ENCODE measurements around the gene MARCKSL1.
A peak's percentile ranks its signal among the peaks of the same experiment; 100 is the strongest.

Gene MARCKSL1

DNA sequence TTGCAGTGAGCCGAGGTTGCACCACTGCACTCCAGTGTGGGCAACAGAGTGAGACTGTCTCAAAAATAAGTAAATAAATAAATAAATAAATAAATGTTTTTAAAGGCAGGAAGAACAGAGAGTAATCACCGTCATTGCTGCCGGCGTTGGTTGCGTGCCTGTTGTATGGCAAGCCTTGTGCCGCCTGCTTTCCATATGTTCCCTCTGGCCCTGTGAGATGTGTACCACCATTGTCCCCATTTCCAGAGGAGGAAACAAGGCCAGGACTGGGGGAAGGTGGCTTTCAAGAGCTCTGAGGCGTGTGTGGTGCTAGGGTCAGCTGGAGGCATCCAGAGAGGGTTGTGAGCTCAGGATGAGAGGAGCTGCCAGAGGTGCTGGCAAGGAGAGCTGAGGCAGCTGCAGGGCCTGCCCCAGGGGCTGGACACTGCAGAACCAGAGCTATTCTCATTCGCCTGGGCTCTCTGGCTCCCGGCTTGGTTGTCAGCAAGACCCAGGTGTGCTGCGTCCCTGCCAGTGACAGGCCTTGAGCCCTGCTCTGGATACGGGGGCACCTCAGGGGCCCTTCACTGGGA, 5.2 kb upstream of the MARCKSL1 start:
- no CpG with 5 or more reads among the region's 11 CpGs for WGBS (ENCODE audit: extremely low coverage, insufficient coverage, insufficient read length)

DNA sequence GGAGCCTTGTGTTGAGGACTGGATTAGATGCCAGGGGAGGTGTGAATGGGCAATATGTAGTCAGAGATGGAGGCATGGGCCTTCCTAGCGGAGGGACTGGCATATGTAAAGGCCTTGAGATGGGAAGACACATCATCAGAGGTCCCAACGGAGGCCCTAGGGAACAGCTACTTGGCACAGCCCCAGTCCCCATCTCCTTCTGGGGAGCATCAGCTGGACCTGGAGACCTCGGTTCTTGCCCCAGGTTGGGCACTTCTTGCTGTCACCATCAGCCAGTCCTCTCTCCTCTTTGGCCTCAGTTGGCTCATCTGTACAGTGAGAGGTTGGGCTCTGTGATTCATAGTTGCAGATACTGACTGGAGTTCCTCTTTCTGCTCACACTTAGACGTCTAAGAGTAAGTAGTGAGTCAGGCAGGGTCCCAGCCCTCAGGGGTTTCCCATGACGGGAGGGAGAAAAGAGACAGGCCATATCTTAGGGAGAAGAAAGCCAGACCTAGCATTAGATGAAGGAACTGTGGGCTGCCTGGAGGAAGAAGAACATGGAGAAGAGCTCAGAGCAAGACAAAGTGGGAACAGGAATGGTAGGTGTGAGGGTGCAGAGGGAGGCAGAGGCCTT, 3.4 kb upstream of the MARCKSL1 start:
- no peak overlapping the region for H3K9ac ChIP-seq (ENCODE audit: low read length)
- peaks cover 41 to 49% of the 10 kb centered on the region in 2 experiments for H3K4me1 ChIP-seq (ENCODE audit: control insufficient read depth in 1 of 2, insufficient read depth in 2 of 2, low read length in 2 of 2)
- no peak overlapping the region for H2AFZ ChIP-seq (ENCODE audit: insufficient read depth, low read length, poor library complexity)
- no peak overlapping the region for H2BK12ac ChIP-seq (ENCODE audit: low read length)
- H3K27ac ChIP-seq (ENCODE audit: low read depth, low read length), result peak overlapping the region; percentile 15
- no peak overlapping the region for H4K8ac ChIP-seq (ENCODE audit: low read depth, low read length)
- peak overlapping the region; percentile 0 for H4K91ac ChIP-seq (ENCODE audit: low read depth, low read length)
- H2BK5ac ChIP-seq (ENCODE audit: low read depth, low read length, poor library complexity), result no peak overlapping the region
- WGBS (ENCODE audit: extremely low coverage, insufficient coverage, insufficient read length), result no CpG with 5 or more reads among the region's 5 CpGs
- H3K79me1 ChIP-seq (ENCODE audit: low read length), result peaks cover 24% of the 10 kb centered on the region
- H4K12ac ChIP-seq (ENCODE audit: low read depth, low read length), result no peak overlapping the region
- H3K14ac ChIP-seq (ENCODE audit: low read length), result peak overlapping the region; percentile 29
- H3K18ac ChIP-seq (ENCODE audit: low read length), result no peak overlapping the region
- peak overlapping the region; percentile 2 for H2BK120ac ChIP-seq (ENCODE audit: insufficient read depth, low read length, poor library complexity)
- peak overlapping the region; percentile 11 for H2AK5ac ChIP-seq (ENCODE audit: low read length)
- H3K79me2 ChIP-seq (ENCODE audit: control insufficient read depth, insufficient read depth, low read length, poor library complexity), result peaks cover 14% of the 10 kb centered on the region
- no peaks in the 10 kb centered on the region for H3K9me3 ChIP-seq (ENCODE audit: insufficient read depth, low read depth, low read length)
- H3K4me2 ChIP-seq (ENCODE audit: low read length), result no peak overlapping the region
- no peak overlapping the region for H3K23ac ChIP-seq (ENCODE audit: low read length)
- H3K4me3 ChIP-seq (ENCODE audit: low read depth, low read length), result no peak overlapping the region
- no peaks in the 10 kb centered on the region for H3K27me3 ChIP-seq (ENCODE audit: insufficient read depth, low read length)
- no peak overlapping the region for H3K4ac ChIP-seq (ENCODE audit: low read depth, low read length)
- DNase-seq, result peak; percentile 37 to 49
- H3K36me3 ChIP-seq (ENCODE audit: control insufficient read depth in 1 of 2, insufficient read depth in 2 of 2, low read length in 2 of 2), result peaks cover 4% of the 10 kb centered on the region in 2 experiments

More for the DNA sequence above, 5.2 kb upstream of the MARCKSL1 start:
- Histone ChIP-seq H3K4ac (ENCODE audit: low read depth, low read length) (no peak overlapping the region), H3K23ac (ENCODE audit: low read length) (no peak overlapping the region), H3K4me2 (ENCODE audit: low read length) (no peak overlapping the region), H3K27me3 (ENCODE audit: insufficient read depth, low read length) (no peaks in the 10 kb centered on the region), H4K91ac (ENCODE audit: low read depth, low read length) (no peak overlapping the region), H3K4me3 (ENCODE audit: low read depth, low read length) (no peak overlapping the region), H2AK5ac (ENCODE audit: low read length) (no peak overlapping the region), H3K9me3 (ENCODE audit: insufficient read depth, low read depth, low read length) (no peaks in the 10 kb centered on the region), H4K12ac (ENCODE audit: low read depth, low read length) (no peak overlapping the region), H2BK12ac (ENCODE audit: low read length) (no peak overlapping the region), H2BK5ac (ENCODE audit: low read depth, low read length, poor library complexity) (no peak overlapping the region), H3K18ac (ENCODE audit: low read length) (no peak overlapping the region), H3K4me1 (ENCODE audit: control insufficient read depth in 1 of 2, insufficient read depth in 2 of 2, low read length in 2 of 2) (peaks cover 42 to 51% of the 10 kb centered on the region in 2 experiments), H3K14ac (ENCODE audit: low read length) (no peak overlapping the region), H3K9ac (ENCODE audit: low read length) (no peak overlapping the region), H3K79me2 (ENCODE audit: control insufficient read depth, insufficient read depth, low read length, poor library complexity) (no peaks in the 10 kb centered on the region), H3K36me3 (ENCODE audit: control insufficient read depth in 1 of 2, insufficient read depth in 2 of 2, low read length in 2 of 2) (no peaks in the 10 kb centered on the region), H2BK120ac (ENCODE audit: insufficient read depth, low read length, poor library complexity) (no peak overlapping the region), H2AFZ (ENCODE audit: insufficient read depth, low read length, poor library complexity) (no peak overlapping the region), H3K79me1 (ENCODE audit: low read length) (peaks cover 16% of the 10 kb centered on the region), H4K8ac (ENCODE audit: low read depth, low read length) (no peak overlapping the region), H3K27ac (ENCODE audit: low read depth, low read length) (no peak overlapping the region)
- no peak for DNase-seq

DNA sequence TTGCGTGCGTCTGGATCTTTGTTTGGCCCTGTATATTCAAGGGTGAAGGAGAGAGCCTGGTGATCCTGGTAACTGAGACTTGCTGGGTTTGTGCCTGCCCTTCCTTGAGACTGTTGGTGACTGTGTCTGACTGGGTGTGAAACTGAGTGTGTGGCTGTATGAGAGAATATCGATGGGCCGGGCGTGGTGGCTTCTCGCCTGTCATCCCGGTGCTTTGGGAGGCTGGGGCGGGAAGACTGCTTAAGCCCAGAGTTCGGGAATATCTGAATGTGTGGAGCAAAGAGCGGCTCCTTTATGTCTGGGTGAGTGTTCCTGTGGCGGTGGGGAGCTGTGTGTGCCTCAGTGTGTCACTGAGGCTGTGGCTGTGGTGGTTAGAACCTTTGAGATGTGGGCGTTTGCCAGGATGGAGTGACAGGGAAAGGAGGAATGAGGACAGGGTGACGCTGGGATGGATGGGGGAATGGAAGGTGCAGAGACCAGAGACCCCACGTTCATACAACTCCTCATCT, 2.7 kb upstream of the MARCKSL1 start:
- Histone ChIP-seq H3K14ac (ENCODE audit: low read length) (peak overlapping the region; percentile 13), H2AK5ac (ENCODE audit: low read length) (peak overlapping the region; percentile 6), H2AFZ (ENCODE audit: insufficient read depth, low read length, poor library complexity) (no peak overlapping the region), H4K12ac (ENCODE audit: low read depth, low read length) (no peak overlapping the region), H3K27me3 (ENCODE audit: insufficient read depth, low read length) (no peaks in the 10 kb centered on the region), H3K4me1 (ENCODE audit: control insufficient read depth in 1 of 2, insufficient read depth in 2 of 2, low read length in 2 of 2) (peaks cover 47 to 55% of the 10 kb centered on the region in 2 experiments), H4K91ac (ENCODE audit: low read depth, low read length) (peak overlapping the region; percentile 37), H3K27ac (ENCODE audit: low read depth, low read length) (no peak overlapping the region), H3K79me2 (ENCODE audit: control insufficient read depth, insufficient read depth, low read length, poor library complexity) (peaks cover 16% of the 10 kb centered on the region), H3K79me1 (ENCODE audit: low read length) (peaks cover 24% of the 10 kb centered on the region), H2BK5ac (ENCODE audit: low read depth, low read length, poor library complexity) (peak overlapping the region; percentile 7), H3K9ac (ENCODE audit: low read length) (no peak overlapping the region), H4K8ac (ENCODE audit: low read depth, low read length) (no peak overlapping the region), H3K4me2 (ENCODE audit: low read length) (no peak overlapping the region), H3K4me3 (ENCODE audit: low read depth, low read length) (peak overlapping the region; percentile 2), H3K18ac (ENCODE audit: low read length) (no peak overlapping the region), H2BK120ac (ENCODE audit: insufficient read depth, low read length, poor library complexity) (peak overlapping the region; percentile 2), H3K23ac (ENCODE audit: low read length) (no peak overlapping the region), H2BK12ac (ENCODE audit: low read length) (peak overlapping the region; percentile 5), H3K9me3 (ENCODE audit: insufficient read depth, low read depth, low read length) (no peaks in the 10 kb centered on the region), H3K36me3 (ENCODE audit: control insufficient read depth in 1 of 2, insufficient read depth in 2 of 2, low read length in 2 of 2) (peaks cover 10 to 11% of the 10 kb centered on the region in 2 experiments), H3K4ac (ENCODE audit: low read depth, low read length) (no peak overlapping the region)
- no CpG with 5 or more reads among the region's 14 CpGs for WGBS (ENCODE audit: extremely low coverage, insufficient coverage, insufficient read length)
- no peak for DNase-seq

- DNase-seq, result no peak
- WGBS (ENCODE audit: extremely low coverage, insufficient coverage, insufficient read length), result no CpG with 5 or more reads among the region's 16 CpGs
- H2BK12ac ChIP-seq (ENCODE audit: low read length), result peak overlapping the region; percentile 6
- H4K8ac ChIP-seq (ENCODE audit: low read depth, low read length), result no peak overlapping the region
- no peak overlapping the region for H2BK5ac ChIP-seq (ENCODE audit: low read depth, low read length, poor library complexity)
- no peak overlapping the region for H3K27ac ChIP-seq (ENCODE audit: low read depth, low read length)
- no peaks in the 10 kb centered on the region for H3K27me3 ChIP-seq (ENCODE audit: insufficient read depth, low read length)
- H3K9ac ChIP-seq (ENCODE audit: low read length), result no peak overlapping the region
- H3K79me1 ChIP-seq (ENCODE audit: low read length), result peaks cover 24% of the 10 kb centered on the region
- peaks cover 10 to 13% of the 10 kb centered on the region in 2 experiments for H3K36me3 ChIP-seq (ENCODE audit: control insufficient read depth in 1 of 2, insufficient read depth in 2 of 2, low read length in 2 of 2)
- H2BK120ac ChIP-seq (ENCODE audit: insufficient read depth, low read length, poor library complexity), result peak overlapping the region; percentile 11
- no peak overlapping the region for H3K4me2 ChIP-seq (ENCODE audit: low read length)
- H3K4me1 ChIP-seq (ENCODE audit: control insufficient read depth in 1 of 2, insufficient read depth in 2 of 2, low read length in 2 of 2), result peaks cover 50 to 60% of the 10 kb centered on the region in 2 experiments
- H3K23ac ChIP-seq (ENCODE audit: low read length), result no peak overlapping the region
- H3K4me3 ChIP-seq (ENCODE audit: low read depth, low read length), result no peak overlapping the region
- H4K91ac ChIP-seq (ENCODE audit: low read depth, low read length), result peak overlapping the region; percentile 46
- no peak overlapping the region for H4K12ac ChIP-seq (ENCODE audit: low read depth, low read length)
- H3K18ac ChIP-seq (ENCODE audit: low read length), result no peak overlapping the region
- no peak overlapping the region for H2AFZ ChIP-seq (ENCODE audit: insufficient read depth, low read length, poor library complexity)
- peak overlapping the region; percentile 40 for H3K14ac ChIP-seq (ENCODE audit: low read length)
- H2AK5ac ChIP-seq (ENCODE audit: low read length), result peak overlapping the region; percentile 60
- H3K9me3 ChIP-seq (ENCODE audit: insufficient read depth, low read depth, low read length), result no peaks in the 10 kb centered on the region
- no peak overlapping the region for H3K4ac ChIP-seq (ENCODE audit: low read depth, low read length)
- peaks cover 16% of the 10 kb centered on the region for H3K79me2 ChIP-seq (ENCODE audit: control insufficient read depth, insufficient read depth, low read length, poor library complexity)
These were observed 2.0 kb upstream of the MARCKSL1 start for GRCh38 chr1:32337855-32338636.
